ENCODE measurements around the gene RACK1. TPM values are rescaled to one million over a fixed set of nuclear protein-coding genes. Genes with fewer than 3 reads are reported as not detected.
"Not testable (repeated sequence)": the region's sequence is repeated elsewhere in the genome, so short reads cannot be mapped to it uniquely, and the experiment has no call there.

Gene RACK1
- total and polyA plus RNA-seq, 2 donors, result 2,408 to 2,993 TPM

- Histone ChIP-seq H3K27ac (ENCODE audit: low read depth) (no peak overlapping the region), H3K4me3 (ENCODE audit: low read depth, low read length) (no peak overlapping the region), H3K4me1 (ENCODE audit: insufficient read depth) (no peaks in the 10 kb centered on the region), H3K36me3 (ENCODE audit: insufficient read depth) (no peaks in the 10 kb centered on the region)
- WGBS, result 62% methylated on average over 49 of the region's 49 CpGs
- no peak for DNase-seq (ENCODE audit: extremely low spot score)
These were observed 24.2 kb downstream of the RACK1 start for GRCh38 chr5:181219262-181220177.

- 33% methylated on average over 10 of the region's 10 CpGs for WGBS
- H3K4me1 ChIP-seq (ENCODE audit: insufficient read depth), result no peaks in the 10 kb centered on the region
- H3K27ac ChIP-seq (ENCODE audit: low read depth), result no peak overlapping the region
- no peak for DNase-seq (ENCODE audit: extremely low spot score)
- H3K36me3 ChIP-seq (ENCODE audit: insufficient read depth), result no peaks in the 10 kb centered on the region
- H3K4me3 ChIP-seq (ENCODE audit: low read depth, low read length), result no peak overlapping the region
These were observed 24.9 kb downstream of the RACK1 start for GRCh38 chr5:181218795-181219124.

- Histone ChIP-seq H3K4me1 (ENCODE audit: insufficient read depth) (no peaks in the 10 kb centered on the region), H3K27ac (ENCODE audit: low read depth) (no peak overlapping the region), H3K4me3 (ENCODE audit: low read depth, low read length) (peak overlapping the region; percentile 38), H3K36me3 (ENCODE audit: insufficient read depth) (no peaks in the 10 kb centered on the region)
- DNase-seq (ENCODE audit: extremely low spot score), result no peak
- 2% methylated on average over 13 of the region's 13 CpGs for WGBS
These were observed 26.0 kb downstream of the RACK1 start for GRCh38 chr5:181217803-181218062.

GRCh38 chr5:181217111-181217802 lies 26.4 kb downstream of the RACK1 start:
- Histone ChIP-seq H3K27ac (ENCODE audit: low read depth) (no peak overlapping the region), H3K4me3 (ENCODE audit: low read depth, low read length) (peak overlapping the region; percentile 38), H3K36me3 (ENCODE audit: insufficient read depth) (no peaks in the 10 kb centered on the region), H3K4me1 (ENCODE audit: insufficient read depth) (no peaks in the 10 kb centered on the region)
- under 1% methylated on average over 46 of the region's 46 CpGs for WGBS
- no peak for DNase-seq (ENCODE audit: extremely low spot score)

GRCh38 chr5:181215997-181216989 lies 27.4 kb downstream of the RACK1 start:
- H3K27ac ChIP-seq (ENCODE audit: low read depth), result no peak overlapping the region
- H3K4me3 ChIP-seq (ENCODE audit: low read depth, low read length), result peak overlapping the region; percentile 38
- DNase-seq (ENCODE audit: extremely low spot score), result no peak
- H3K36me3 ChIP-seq (ENCODE audit: insufficient read depth), result no peaks in the 10 kb centered on the region
- H3K4me1 ChIP-seq (ENCODE audit: insufficient read depth), result no peaks in the 10 kb centered on the region
- 18% methylated on average over 44 of the region's 44 CpGs for WGBS

- not testable (repeated sequence) for H3K4me1 ChIP-seq (ENCODE audit: insufficient read depth); H3K4me3 ChIP-seq (ENCODE audit: low read depth, low read length); H3K36me3 ChIP-seq (ENCODE audit: insufficient read depth); H3K27ac ChIP-seq (ENCODE audit: low read depth); DNase-seq (ENCODE audit: extremely low spot score)
- WGBS, result 76% methylated on average over 10 of the region's 10 CpGs
These were observed 29.5 kb downstream of the RACK1 start for GRCh38 chr5:181214249-181214648.

GRCh38 chr5:181212934-181213333 lies 30.8 kb downstream of the RACK1 start:
- no peaks in the 10 kb centered on the region for H3K4me1 ChIP-seq (ENCODE audit: insufficient read depth)
- WGBS, result 64% methylated on average over 2 of the region's 2 CpGs
- no peak for DNase-seq (ENCODE audit: extremely low spot score)
- no peak overlapping the region for H3K4me3 ChIP-seq (ENCODE audit: low read depth, low read length)
- H3K36me3 ChIP-seq (ENCODE audit: insufficient read depth), result no peaks in the 10 kb centered on the region
- no peak overlapping the region for H3K27ac ChIP-seq (ENCODE audit: low read depth)

- Histone ChIP-seq H3K4me1 (ENCODE audit: insufficient read depth) (no peaks in the 10 kb centered on the region), H3K4me3 (ENCODE audit: low read depth, low read length) (no peak overlapping the region), H3K36me3 (ENCODE audit: insufficient read depth) (no peaks in the 10 kb centered on the region), H3K27ac (ENCODE audit: low read depth) (no peak overlapping the region)
- DNase-seq (ENCODE audit: extremely low spot score), result no peak
- 90% methylated on average over 6 of the region's 6 CpGs for WGBS
These were observed 31.6 kb downstream of the RACK1 start for GRCh38 chr5:181212080-181212479.

- no peak for DNase-seq (ENCODE audit: extremely low spot score)
These were observed 32.5 kb downstream of the RACK1 start for GRCh38 chr5:181211208-181211607.

GRCh38 chr5:181210698-181211097 lies 33.0 kb downstream of the RACK1 start:
- not testable (repeated sequence) for H3K27ac ChIP-seq (ENCODE audit: low read depth); DNase-seq (ENCODE audit: extremely low spot score); H3K4me3 ChIP-seq (ENCODE audit: low read depth, low read length); H3K36me3 ChIP-seq (ENCODE audit: insufficient read depth); H3K4me1 ChIP-seq (ENCODE audit: insufficient read depth)
- WGBS, result 78% methylated on average over 17 of the region's 17 CpGs

More at GRCh38 chr5:181211208-181211607, 32.5 kb downstream of the RACK1 start:
- H3K27ac ChIP-seq (ENCODE audit: low read depth), result no peak overlapping the region
- 47% methylated on average over 7 of the region's 7 CpGs for WGBS
- H3K4me1 ChIP-seq (ENCODE audit: insufficient read depth), result no peaks in the 10 kb centered on the region
- no peaks in the 10 kb centered on the region for H3K36me3 ChIP-seq (ENCODE audit: insufficient read depth)
- no peak overlapping the region for H3K4me3 ChIP-seq (ENCODE audit: low read depth, low read length)

GRCh38 chr5:181210148-181210547 lies 33.6 kb downstream of the RACK1 start:
- not testable (repeated sequence) for H3K4me3 ChIP-seq (ENCODE audit: low read depth, low read length); H3K4me1 ChIP-seq (ENCODE audit: insufficient read depth); H3K27ac ChIP-seq (ENCODE audit: low read depth); H3K36me3 ChIP-seq (ENCODE audit: insufficient read depth); DNase-seq (ENCODE audit: extremely low spot score)
- WGBS, result 76% methylated on average over 11 of the region's 11 CpGs

GRCh38 chr5:181209006-181209405 lies 34.7 kb downstream of the RACK1 start:
- H3K4me1 ChIP-seq (ENCODE audit: insufficient read depth); H3K27ac ChIP-seq (ENCODE audit: low read depth); H3K4me3 ChIP-seq (ENCODE audit: low read depth, low read length); H3K36me3 ChIP-seq (ENCODE audit: insufficient read depth); DNase-seq (ENCODE audit: extremely low spot score): not testable (repeated sequence)
- WGBS, result 85% methylated on average over 24 of the region's 24 CpGs

- Histone ChIP-seq H3K36me3 (ENCODE audit: insufficient read depth) (no peaks in the 10 kb centered on the region), H3K27ac (ENCODE audit: low read depth) (no peak overlapping the region), H3K4me1 (ENCODE audit: insufficient read depth) (peaks cover 3% of the 10 kb centered on the region), H3K4me3 (ENCODE audit: low read depth, low read length) (no peak overlapping the region)
- no peak for DNase-seq (ENCODE audit: extremely low spot score)
- 46% methylated on average over 3 of the region's 3 CpGs for WGBS
These were observed 35.8 kb downstream of the RACK1 start for GRCh38 chr5:181207960-181208253.
